Measurements from ENCODE around the gene NAT8L. TPM values are rescaled to one million over a fixed set of nuclear protein-coding genes. Genes with fewer than 3 reads are reported as not detected.
A peak's percentile ranks its signal among the peaks of the same experiment; 100 is the strongest.

Gene NAT8L
- total and polyA plus RNA-seq, 2 of the 13 experiments (the other 11 are each of a cell fraction or from before 2014, with no cell fraction given): 2.2 to 3.3 TPM

DNA sequence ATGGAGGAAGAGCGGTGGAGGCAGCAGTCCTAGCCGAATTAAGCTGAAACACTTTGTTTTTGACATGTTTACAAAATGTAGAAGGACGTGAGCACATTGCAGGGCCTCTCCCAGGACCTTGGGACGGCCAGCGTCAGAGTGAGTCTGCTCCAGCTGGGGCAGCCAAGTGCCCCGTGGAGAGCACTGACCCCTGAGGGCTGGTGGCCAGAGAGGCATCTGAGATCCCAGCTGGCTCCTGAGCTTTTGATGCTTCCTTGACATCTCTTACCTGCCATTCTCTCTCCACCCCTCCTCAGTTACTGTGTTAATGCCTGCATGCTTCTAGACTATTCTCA lies 24.7 kb downstream of the NAT8L start:
- Histone ChIP-seq H2AFZ (ENCODE audit: low read length) (no peak overlapping the region), H3K4me2 (ENCODE audit: low read depth, low read length) (no peak overlapping the region), H3K4me1 (ENCODE audit: insufficient read depth, low read length) (peaks cover 32% of the 10 kb centered on the region), H3K27me3 (ENCODE audit: control insufficient read depth in 1 of 2, insufficient read depth in 2 of 2, low read length in 2 of 2) (peaks cover 5 to 30% of the 10 kb centered on the region in 2 experiments), H3K36me3 (replicated peaks in 1 of 2; ENCODE audit: control insufficient read depth in 1 of 2, insufficient read depth in 2 of 2, low read length in 2 of 2) (no peaks in the 10 kb centered on the region), H3K27ac (ENCODE audit: extremely low read length, insufficient read depth, low read length) (no peak overlapping the region), H4K20me1 (ENCODE audit: insufficient read depth, low read length) (no peaks in the 10 kb centered on the region), H3K9ac (ENCODE audit: insufficient read depth, low read depth, low read length) (no peak overlapping the region), H3K9me3 (ENCODE audit: low read length) (no peaks in the 10 kb centered on the region), H3K79me2 (ENCODE audit: insufficient read depth, low read length) (no peaks in the 10 kb centered on the region), H3K4me3 (replicated peaks in 1 of 3; ENCODE audit: insufficient read depth in 1 of 3, low read depth in 2 of 3, low read length in 3 of 3) (no peak overlapping the region)
- in situ Hi-C loops (cut with HindIII; ENCODE audit: extremely low pct_ligation_motif_present, low pct_unique_long_range_greater_than_20kb) (no loop called here), intact Hi-C loops (cut with micrococcal nuclease; ENCODE audit: unreplicated experiment) (no loop called here)
- DNase-seq (ENCODE audit: low spot score) (no peak), FAIRE-seq (no peak), ATAC-seq (peak; percentile 29; the same call in 2 of the 3 replicates)
- no TSS peak for BruUV-seq (replicated peaks)
- TF ChIP-seq, protein P1, sequence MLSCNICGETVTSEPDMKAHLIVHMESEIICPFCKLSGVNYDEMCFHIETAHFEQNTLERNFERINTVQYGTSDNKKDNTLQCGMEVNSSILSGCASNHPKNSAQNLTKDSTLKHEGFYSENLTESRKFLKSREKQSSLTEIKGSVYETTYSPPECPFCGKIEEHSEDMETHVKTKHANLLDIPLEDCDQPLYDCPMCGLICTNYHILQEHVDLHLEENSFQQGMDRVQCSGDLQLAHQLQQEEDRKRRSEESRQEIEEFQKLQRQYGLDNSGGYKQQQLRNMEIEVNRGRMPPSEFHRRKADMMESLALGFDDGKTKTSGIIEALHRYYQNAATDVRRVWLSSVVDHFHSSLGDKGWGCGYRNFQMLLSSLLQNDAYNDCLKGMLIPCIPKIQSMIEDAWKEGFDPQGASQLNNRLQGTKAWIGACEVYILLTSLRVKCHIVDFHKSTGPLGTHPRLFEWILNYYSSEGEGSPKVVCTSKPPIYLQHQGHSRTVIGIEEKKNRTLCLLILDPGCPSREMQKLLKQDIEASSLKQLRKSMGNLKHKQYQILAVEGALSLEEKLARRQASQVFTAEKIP (CRISPR knock-in tag; IDR thresholded peaks at IDR 0.05; ENCODE audit: borderline replicate concordance): no peak
- no peak for TF ChIP-seq RAD21 (CRISPR knock-in tag; IDR thresholded peaks at IDR 0.05)
- TF ChIP-seq MIXL1 (CRISPR knock-in tag; IDR thresholded peaks at IDR 0.05): no peak
- TF ChIP-seq ZFP90 (CRISPR knock-in tag; IDR thresholded peaks at IDR 0.05; ENCODE audit: borderline replicate concordance): no peak
- TF ChIP-seq, protein P2, sequence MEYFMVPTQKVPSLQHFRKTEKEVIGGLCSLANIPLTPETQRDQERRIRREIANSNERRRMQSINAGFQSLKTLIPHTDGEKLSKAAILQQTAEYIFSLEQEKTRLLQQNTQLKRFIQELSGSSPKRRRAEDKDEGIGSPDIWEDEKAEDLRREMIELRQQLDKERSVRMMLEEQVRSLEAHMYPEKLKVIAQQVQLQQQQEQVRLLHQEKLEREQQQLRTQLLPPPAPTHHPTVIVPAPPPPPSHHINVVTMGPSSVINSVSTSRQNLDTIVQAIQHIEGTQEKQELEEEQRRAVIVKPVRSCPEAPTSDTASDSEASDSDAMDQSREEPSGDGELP (IDR thresholded peaks at IDR 0.05; ENCODE audit: borderline replicate concordance, low read depth): peak; percentile 19; the same call in 1 of the 2 replicates
- CTCF ChIA-PET (ENCODE audit: low intra/inter-chr PET ratio, low total read pairs): no interaction called here
- WGBS (ENCODE audit: low lambda C conversion rate): 12% methylated on average over 6 of the region's 6 CpGs
- POLR2A ChIA-PET: no interaction called here

DNA sequence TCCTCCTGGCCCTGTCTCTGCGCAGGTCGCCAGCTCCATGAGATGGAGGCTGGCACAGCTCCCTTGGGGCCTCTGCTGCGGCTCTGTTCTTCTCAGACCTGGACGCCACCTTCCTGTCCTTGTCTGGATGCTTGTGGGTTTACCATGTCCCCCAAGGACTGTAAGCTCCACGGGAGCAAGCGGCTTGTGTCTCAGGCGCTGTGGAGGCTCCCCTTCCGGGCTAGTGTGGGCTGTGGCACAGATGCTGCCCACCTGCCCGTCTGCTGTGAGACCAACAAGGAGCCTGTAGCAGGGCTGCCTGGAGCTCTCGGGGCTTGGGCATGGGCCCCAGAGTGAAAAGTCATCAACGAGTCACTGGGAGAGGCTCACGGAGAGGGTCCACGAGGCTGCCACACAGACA lies 25.2 kb downstream of the NAT8L start:
- in situ Hi-C loops (cut with HindIII; ENCODE audit: extremely low pct_ligation_motif_present, low pct_unique_long_range_greater_than_20kb): no loop called here
- FAIRE-seq (no peak), ATAC-seq (no peak), DNase-seq (ENCODE audit: low spot score) (no peak)
- WGBS (ENCODE audit: low lambda C conversion rate): 39% methylated on average over 4 of the region's 13 CpGs
- H3K36me3 ChIP-seq (replicated peaks in 1 of 2; ENCODE audit: control insufficient read depth in 1 of 2, insufficient read depth in 2 of 2, low read length in 2 of 2): no peaks in the 10 kb centered on the region
- POLR2A ChIA-PET: no interaction called here
- H3K27me3 ChIP-seq (ENCODE audit: control insufficient read depth in 1 of 2, insufficient read depth in 2 of 2, low read length in 2 of 2): peaks cover 5 to 30% of the 10 kb centered on the region in 2 experiments
- peaks cover 32% of the 10 kb centered on the region for H3K4me1 ChIP-seq (ENCODE audit: insufficient read depth, low read length)
- no peak overlapping the region for H3K27ac ChIP-seq (ENCODE audit: extremely low read length, insufficient read depth, low read length)
- H4K20me1 ChIP-seq (ENCODE audit: insufficient read depth, low read length): no peaks in the 10 kb centered on the region
- no peak overlapping the region for H3K4me2 ChIP-seq (ENCODE audit: low read depth, low read length)
- H3K79me2 ChIP-seq (ENCODE audit: insufficient read depth, low read length): no peaks in the 10 kb centered on the region
- no peak overlapping the region for H3K4me3 ChIP-seq (replicated peaks in 1 of 3; ENCODE audit: insufficient read depth in 1 of 3, low read depth in 2 of 3, low read length in 3 of 3)
- H3K9me3 ChIP-seq (ENCODE audit: low read length): no peaks in the 10 kb centered on the region
- no peak overlapping the region for H2AFZ ChIP-seq (ENCODE audit: low read length)
- BruUV-seq (replicated peaks): no TSS peak
- intact Hi-C loops (cut with micrococcal nuclease; ENCODE audit: unreplicated experiment): no loop called here
- CTCF ChIA-PET (ENCODE audit: low intra/inter-chr PET ratio, low total read pairs): no interaction called here
- no peak overlapping the region for H3K9ac ChIP-seq (ENCODE audit: insufficient read depth, low read depth, low read length)
- no peak for TF ChIP-seq MZF1 (CRISPR knock-in tag; IDR thresholded peaks at IDR 0.05; ENCODE audit: borderline replicate concordance)
- TF ChIP-seq ZBTB8A (CRISPR knock-in tag; IDR thresholded peaks at IDR 0.05; ENCODE audit: borderline replicate concordance, low read depth): no peak
- TF ChIP-seq ZNF709 (CRISPR knock-in tag; IDR thresholded peaks at IDR 0.05): no peak
- TF ChIP-seq, protein P3, sequence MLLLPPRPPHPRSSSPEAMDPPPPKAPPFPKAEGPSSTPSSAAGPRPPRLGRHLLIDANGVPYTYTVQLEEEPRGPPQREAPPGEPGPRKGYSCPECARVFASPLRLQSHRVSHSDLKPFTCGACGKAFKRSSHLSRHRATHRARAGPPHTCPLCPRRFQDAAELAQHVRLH (CRISPR knock-in tag; IDR thresholded peaks at IDR 0.05; ENCODE audit: borderline replicate concordance, low read depth): no peak
- no peak for TF ChIP-seq ZNF335 (CRISPR knock-in tag; IDR thresholded peaks at IDR 0.05)
- TF ChIP-seq, protein P4, sequence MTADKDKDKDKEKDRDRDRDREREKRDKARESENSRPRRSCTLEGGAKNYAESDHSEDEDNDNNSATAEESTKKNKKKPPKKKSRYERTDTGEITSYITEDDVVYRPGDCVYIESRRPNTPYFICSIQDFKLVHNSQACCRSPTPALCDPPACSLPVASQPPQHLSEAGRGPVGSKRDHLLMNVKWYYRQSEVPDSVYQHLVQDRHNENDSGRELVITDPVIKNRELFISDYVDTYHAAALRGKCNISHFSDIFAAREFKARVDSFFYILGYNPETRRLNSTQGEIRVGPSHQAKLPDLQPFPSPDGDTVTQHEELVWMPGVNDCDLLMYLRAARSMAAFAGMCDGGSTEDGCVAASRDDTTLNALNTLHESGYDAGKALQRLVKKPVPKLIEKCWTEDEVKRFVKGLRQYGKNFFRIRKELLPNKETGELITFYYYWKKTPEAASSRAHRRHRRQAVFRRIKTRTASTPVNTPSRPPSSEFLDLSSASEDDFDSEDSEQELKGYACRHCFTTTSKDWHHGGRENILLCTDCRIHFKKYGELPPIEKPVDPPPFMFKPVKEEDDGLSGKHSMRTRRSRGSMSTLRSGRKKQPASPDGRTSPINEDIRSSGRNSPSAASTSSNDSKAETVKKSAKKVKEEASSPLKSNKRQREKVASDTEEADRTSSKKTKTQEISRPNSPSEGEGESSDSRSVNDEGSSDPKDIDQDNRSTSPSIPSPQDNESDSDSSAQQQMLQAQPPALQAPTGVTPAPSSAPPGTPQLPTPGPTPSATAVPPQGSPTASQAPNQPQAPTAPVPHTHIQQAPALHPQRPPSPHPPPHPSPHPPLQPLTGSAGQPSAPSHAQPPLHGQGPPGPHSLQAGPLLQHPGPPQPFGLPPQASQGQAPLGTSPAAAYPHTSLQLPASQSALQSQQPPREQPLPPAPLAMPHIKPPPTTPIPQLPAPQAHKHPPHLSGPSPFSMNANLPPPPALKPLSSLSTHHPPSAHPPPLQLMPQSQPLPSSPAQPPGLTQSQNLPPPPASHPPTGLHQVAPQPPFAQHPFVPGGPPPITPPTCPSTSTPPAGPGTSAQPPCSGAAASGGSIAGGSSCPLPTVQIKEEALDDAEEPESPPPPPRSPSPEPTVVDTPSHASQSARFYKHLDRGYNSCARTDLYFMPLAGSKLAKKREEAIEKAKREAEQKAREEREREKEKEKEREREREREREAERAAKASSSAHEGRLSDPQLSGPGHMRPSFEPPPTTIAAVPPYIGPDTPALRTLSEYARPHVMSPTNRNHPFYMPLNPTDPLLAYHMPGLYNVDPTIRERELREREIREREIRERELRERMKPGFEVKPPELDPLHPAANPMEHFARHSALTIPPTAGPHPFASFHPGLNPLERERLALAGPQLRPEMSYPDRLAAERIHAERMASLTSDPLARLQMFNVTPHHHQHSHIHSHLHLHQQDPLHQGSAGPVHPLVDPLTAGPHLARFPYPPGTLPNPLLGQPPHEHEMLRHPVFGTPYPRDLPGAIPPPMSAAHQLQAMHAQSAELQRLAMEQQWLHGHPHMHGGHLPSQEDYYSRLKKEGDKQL (CRISPR knock-in tag; IDR thresholded peaks at IDR 0.05; ENCODE audit: low read depth): no peak
